Astrocyte of the cerebellum (primary cell): ENCODE results near the gene COL6A1.
"Not testable (repeated sequence)": the region's sequence is repeated elsewhere in the genome, so short reads cannot be mapped to it uniquely, and the experiment has no call there.

Experiments
- DNase-seq: peaks from one replicate; pipeline ENCODE4 v3.0.0-alpha.2; 2011; ENCODE audit warnings: low read depth
- H3K4me3 ChIP-seq: 2 replicates; pipeline ENCODE4 v1.5.1; 2011; ENCODE audit warnings: mild to moderate bottlenecking, low read depth, low read length, moderate library complexity
- CTCF ChIP-seq: IDR thresholded peaks from 2 replicates; pipeline ENCODE4 v1.5.1; 2012; ENCODE audit warnings: low read length, low read depth, moderate library complexity, mild to moderate bottlenecking; ENCODE audit errors: missing control alignments
- in situ Hi-C: cut with HindIII; loops from 2 replicates; pipeline ENCODE4 v1.10.0; 2017; ENCODE audit warnings: low sequenced_read_pairs

The COL6A1 gene

GRCh38 chr21:45972353-45972715 is 9.2 kb upstream of the COL6A1 start:
- no peak for DNase-seq
- no peak for TF ChIP-seq CTCF
- H3K4me3 ChIP-seq, result no peak overlapping the region
- in situ Hi-C loops, result no loop called here

GRCh38 chr21:45972716-45973474 is 8.7 kb upstream of the COL6A1 start:
- H3K4me3 ChIP-seq, result peak overlapping the region; percentile 30
- in situ Hi-C loops, result no loop called here
- DNase-seq, result peak; percentile 80
- no peak for TF ChIP-seq CTCF

- H3K4me3 ChIP-seq, result peak overlapping the region; percentile 30
- in situ Hi-C loops, result no loop called here
- peak; percentile 73 for TF ChIP-seq CTCF
- peak; percentile 75 for DNase-seq
Measured at GRCh38 chr21:45973475-45974072, 8.0 kb upstream of the COL6A1 start.

- no peak for TF ChIP-seq CTCF
- H3K4me3 ChIP-seq, result peak overlapping the region; percentile 30
- DNase-seq, result peak; percentile 57
- in situ Hi-C loops, result no loop called here
Measured at GRCh38 chr21:45974073-45975019, 7.2 kb upstream of the COL6A1 start.

GRCh38 chr21:45975020-45975666 is 6.4 kb upstream of the COL6A1 start:
- in situ Hi-C loops, result no loop called here
- TF ChIP-seq CTCF, result no peak
- H3K4me3 ChIP-seq, result no peak overlapping the region
- no peak for DNase-seq

- H3K4me3 ChIP-seq, DNase-seq, in situ Hi-C loops: not testable (repeated sequence)
Measured at GRCh38 chr21:45975667-45976409, 5.7 kb upstream of the COL6A1 start.
